22Rv1 (cell line): Measurements from ENCODE around the gene NCKAP5L.

Source experiments
- ZFX ChIP-seq: fragments of 450-650 bp; IDR thresholded peaks from 2 replicates; pipeline ENCODE4 v1.6.1; 2017; ENCODE audit warnings: antibody characterized with exemption, borderline replicate concordance
- TF ChIP-seq, protein P1 (sequence below): fragments of 450-650 bp; IDR thresholded peaks from 2 replicates; pipeline ENCODE4 v1.5.1; 2017; ENCODE audit warnings: mild to moderate bottlenecking

DNA sequence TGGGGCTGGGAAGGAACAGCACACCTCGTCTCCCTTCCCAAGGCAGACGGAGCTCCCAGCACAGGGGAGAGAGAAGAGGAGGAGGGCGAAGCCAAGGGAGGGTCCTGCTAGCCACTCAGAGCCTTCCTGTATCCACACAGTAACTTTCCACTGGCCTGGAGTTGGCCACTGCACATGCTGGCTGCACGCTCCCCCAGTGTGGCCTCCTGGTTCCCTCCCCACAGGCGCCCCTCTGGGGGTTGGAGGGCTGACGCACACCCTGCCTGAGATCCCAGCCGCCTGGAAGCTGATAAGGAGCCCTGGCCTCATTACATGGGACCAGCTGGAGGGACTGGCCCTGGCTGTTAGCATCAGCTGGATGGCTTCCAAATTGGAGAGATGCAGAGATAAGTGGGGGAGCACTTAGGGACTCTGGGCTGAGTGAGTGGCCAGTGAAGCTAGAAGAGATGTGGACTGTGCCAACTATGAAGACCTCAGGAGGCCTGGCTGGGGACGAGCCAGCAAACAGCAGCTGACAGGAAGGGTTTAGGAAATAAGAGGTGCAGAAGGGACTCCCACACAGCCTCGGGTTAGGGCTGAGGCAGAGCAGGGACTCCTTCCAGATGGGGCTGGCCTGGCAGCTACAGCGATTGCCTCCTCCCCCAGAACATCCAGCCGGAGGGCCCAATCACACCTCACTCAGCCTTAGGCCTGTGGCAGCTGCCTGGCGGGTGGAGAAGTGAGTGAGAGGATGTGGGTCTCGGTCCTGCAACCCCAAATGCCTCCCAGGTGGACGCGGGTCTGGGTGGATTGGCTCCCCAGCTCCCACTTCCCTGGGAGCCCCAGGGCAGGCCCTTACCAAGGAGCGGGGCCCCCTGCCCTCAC lies 41.0 kb upstream of the NCKAP5L start:
- TF ChIP-seq, protein P1, sequence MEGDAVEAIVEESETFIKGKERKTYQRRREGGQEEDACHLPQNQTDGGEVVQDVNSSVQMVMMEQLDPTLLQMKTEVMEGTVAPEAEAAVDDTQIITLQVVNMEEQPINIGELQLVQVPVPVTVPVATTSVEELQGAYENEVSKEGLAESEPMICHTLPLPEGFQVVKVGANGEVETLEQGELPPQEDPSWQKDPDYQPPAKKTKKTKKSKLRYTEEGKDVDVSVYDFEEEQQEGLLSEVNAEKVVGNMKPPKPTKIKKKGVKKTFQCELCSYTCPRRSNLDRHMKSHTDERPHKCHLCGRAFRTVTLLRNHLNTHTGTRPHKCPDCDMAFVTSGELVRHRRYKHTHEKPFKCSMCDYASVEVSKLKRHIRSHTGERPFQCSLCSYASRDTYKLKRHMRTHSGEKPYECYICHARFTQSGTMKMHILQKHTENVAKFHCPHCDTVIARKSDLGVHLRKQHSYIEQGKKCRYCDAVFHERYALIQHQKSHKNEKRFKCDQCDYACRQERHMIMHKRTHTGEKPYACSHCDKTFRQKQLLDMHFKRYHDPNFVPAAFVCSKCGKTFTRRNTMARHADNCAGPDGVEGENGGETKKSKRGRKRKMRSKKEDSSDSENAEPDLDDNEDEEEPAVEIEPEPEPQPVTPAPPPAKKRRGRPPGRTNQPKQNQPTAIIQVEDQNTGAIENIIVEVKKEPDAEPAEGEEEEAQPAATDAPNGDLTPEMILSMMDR = no peak
- no peak for TF ChIP-seq ZFX
